ENCODE results near the gene TIMP2. TPM values are rescaled to one million over a fixed set of nuclear protein-coding genes. Genes with fewer than 3 reads are reported as not detected.

Gene TIMP2
- polyA plus RNA-seq, 1 donor from 2014 or later = 25.6 TPM

GRCh38 chr17:78859051-78859450 is 66.1 kb downstream of the TIMP2 start:
- H3K36me3 ChIP-seq (ENCODE audit: insufficient read depth, low read length) = no peaks in the 10 kb centered on the region
- no peaks in the 10 kb centered on the region for H3K27me3 ChIP-seq (ENCODE audit: insufficient read depth, low read depth, low read length)
- no peak overlapping the region for H3K4me3 ChIP-seq (ENCODE audit: low read length)
- no peak overlapping the region for H3K27ac ChIP-seq (ENCODE audit: low read length)
- H3K9me2 ChIP-seq (ENCODE audit: insufficient read depth, low read length) = no peaks in the 10 kb centered on the region
- no peaks in the 10 kb centered on the region for H3K79me2 ChIP-seq (replicated peaks; ENCODE audit: insufficient read depth, low read length)
- no peak for TF ChIP-seq EP300 (conservative IDR thresholded peaks at IDR 0.05; ENCODE audit: poor library complexity, severe bottlenecking)
- TF ChIP-seq EZH2 (IDR thresholded peaks at IDR 0.05; ENCODE audit: borderline replicate concordance, insufficient read depth, low read length, poor library complexity, severe bottlenecking) = no peak
- H2AFZ ChIP-seq (ENCODE audit: low read depth, low read length) = no peak overlapping the region
- no peaks in the 10 kb centered on the region for H3F3A ChIP-seq (ENCODE audit: insufficient read depth, low read length, poor library complexity, severe bottlenecking)
- no peak overlapping the region for H3K4me2 ChIP-seq (ENCODE audit: low read length)
- H3K9me3 ChIP-seq (ENCODE audit: low read length) = no peaks in the 10 kb centered on the region
- H3K9ac ChIP-seq (ENCODE audit: low read length) = no peak overlapping the region
- H4K20me1 ChIP-seq (ENCODE audit: insufficient read depth) = no peaks in the 10 kb centered on the region

GRCh38 chr17:78857266-78857665 is 67.9 kb downstream of the TIMP2 start:
- H3F3A ChIP-seq (ENCODE audit: insufficient read depth, low read length, poor library complexity, severe bottlenecking) = no peaks in the 10 kb centered on the region
- H3K4me2 ChIP-seq (ENCODE audit: low read length) = no peak overlapping the region
- H2AFZ ChIP-seq (ENCODE audit: low read depth, low read length) = no peak overlapping the region
- no peak overlapping the region for H3K27ac ChIP-seq (ENCODE audit: low read length)
- H3K9me2 ChIP-seq (ENCODE audit: insufficient read depth, low read length) = no peaks in the 10 kb centered on the region
- TF ChIP-seq EP300 (conservative IDR thresholded peaks at IDR 0.05; ENCODE audit: poor library complexity, severe bottlenecking) (no peak), MXI1 (conservative IDR thresholded peaks at IDR 0.05; ENCODE audit: poor library complexity, severe bottlenecking) (no peak), SMC3 (conservative IDR thresholded peaks at IDR 0.05; ENCODE audit: poor library complexity) (no peak), EZH2 (IDR thresholded peaks at IDR 0.05; ENCODE audit: borderline replicate concordance, insufficient read depth, low read length, poor library complexity, severe bottlenecking) (no peak), TAF1 (IDR thresholded peaks at IDR 0.05; ENCODE audit: low read depth) (no peak), RAD21 (conservative IDR thresholded peaks at IDR 0.05) (no peak), POLR2AphosphoS5 (IDR thresholded peaks at IDR 0.05) (no peak), REST (IDR thresholded peaks at IDR 0.05; ENCODE audit: borderline replicate concordance) (no peak), CTCF (IDR thresholded peaks at IDR 0.05; ENCODE audit: poor library complexity, severe bottlenecking) (no peak)
- no peaks in the 10 kb centered on the region for H3K79me2 ChIP-seq (replicated peaks; ENCODE audit: insufficient read depth, low read length)
- no peak overlapping the region for H3K9ac ChIP-seq (ENCODE audit: low read length)
- H3K27me3 ChIP-seq (ENCODE audit: insufficient read depth, low read depth, low read length) = no peaks in the 10 kb centered on the region
- H3K4me3 ChIP-seq (ENCODE audit: low read length) = no peak overlapping the region
- no peaks in the 10 kb centered on the region for H3K36me3 ChIP-seq (ENCODE audit: insufficient read depth, low read length)
- no peaks in the 10 kb centered on the region for H3K9me3 ChIP-seq (ENCODE audit: low read length)
- H4K20me1 ChIP-seq (ENCODE audit: insufficient read depth) = no peaks in the 10 kb centered on the region
